HEK293 (cell line): ENCODE results near the gene CAPN12.

Source experiments
- EGR2 ChIP-seq: fragments of 450-650 bp; formaldehyde crosslinking; IDR thresholded peaks from 2 replicates; pipeline ENCODE4 v1.5.1; 2016; ENCODE audit warnings: low read depth, missing biosample characterization, missing genetic modification characterization
- FEZF1 ChIP-seq: fragments of 450-650 bp; formaldehyde crosslinking; IDR thresholded peaks from 2 replicates; pipeline ENCODE4 v1.5.1; 2016; ENCODE audit warnings: missing biosample characterization, missing genetic modification characterization
- GLI4 ChIP-seq: fragments of 450-650 bp; formaldehyde crosslinking; IDR thresholded peaks from 2 replicates; pipeline ENCODE4 v1.5.1; 2016; ENCODE audit warnings: missing biosample characterization, missing genetic modification characterization
- GLIS1 ChIP-seq: fragments of 450-650 bp; formaldehyde crosslinking; IDR thresholded peaks from 2 replicates; pipeline ENCODE4 v1.5.1; 2016; ENCODE audit warnings: missing biosample characterization, missing genetic modification characterization
- GLIS2 ChIP-seq: fragments of 450-650 bp; formaldehyde crosslinking; IDR thresholded peaks from 2 replicates; pipeline ENCODE4 v1.5.1; 2016; ENCODE audit warnings: missing biosample characterization, missing genetic modification characterization
- KLF1 ChIP-seq: fragments of 450-650 bp; formaldehyde crosslinking; IDR thresholded peaks from 2 replicates; pipeline ENCODE4 v1.5.1; 2016; ENCODE audit warnings: missing biosample characterization, missing genetic modification characterization
- SCRT1 ChIP-seq: fragments of 450-650 bp; formaldehyde crosslinking; IDR thresholded peaks from 2 replicates; pipeline ENCODE4 v1.5.1; 2016; ENCODE audit warnings: missing biosample characterization, missing genetic modification characterization, borderline replicate concordance
- TRIM28 ChIP-seq: IDR thresholded peaks from 2 replicates; pipeline ENCODE4 v1.6.1; 2011; ENCODE audit warnings: low read length, control low read depth, borderline replicate concordance
- ZBTB1 ChIP-seq: fragments of 450-650 bp; formaldehyde crosslinking; IDR thresholded peaks from 2 replicates; pipeline ENCODE4 v1.5.1; 2016; ENCODE audit warnings: missing biosample characterization, missing genetic modification characterization
- ZBTB17 ChIP-seq: fragments of 450-650 bp; formaldehyde crosslinking; IDR thresholded peaks from 2 replicates; pipeline ENCODE4 v1.5.1; 2016; ENCODE audit warnings: missing biosample characterization, missing genetic modification characterization
- ZBTB26 ChIP-seq: fragments of 450-650 bp; formaldehyde crosslinking; optimal IDR thresholded peaks from 2 replicates; pipeline ENCODE3; 2016; ENCODE audit warnings: missing biosample characterization, mild to moderate bottlenecking, missing genetic modification characterization
- ZEB2 ChIP-seq: fragments of 450-650 bp; formaldehyde crosslinking; IDR thresholded peaks from 2 replicates; pipeline ENCODE4 v1.5.1; 2016; ENCODE audit warnings: missing biosample characterization, missing genetic modification characterization
- ZFP3 ChIP-seq: fragments of 450-650 bp; formaldehyde crosslinking; IDR thresholded peaks from 2 replicates; pipeline ENCODE4 v1.5.1; 2016; ENCODE audit warnings: low read depth, missing biosample characterization, missing genetic modification characterization
- ZNF10 ChIP-seq: fragments of 450-650 bp; formaldehyde crosslinking; IDR thresholded peaks from 2 replicates; pipeline ENCODE4 v1.5.1; 2017; ENCODE audit warnings: missing biosample characterization, missing genetic modification characterization
- ZNF140 ChIP-seq: fragments of 450-650 bp; formaldehyde crosslinking; IDR thresholded peaks from 2 replicates; pipeline ENCODE4 v1.5.1; 2016; ENCODE audit warnings: missing biosample characterization, missing genetic modification characterization
- ZNF169 ChIP-seq: fragments of 450-650 bp; formaldehyde crosslinking; IDR thresholded peaks from 2 replicates; pipeline ENCODE4 v1.5.1; 2016; ENCODE audit warnings: missing biosample characterization, missing genetic modification characterization
- ZNF175 ChIP-seq: fragments of 450-650 bp; formaldehyde crosslinking; IDR thresholded peaks from 2 replicates; pipeline ENCODE4 v1.5.1; 2016; ENCODE audit warnings: missing biosample characterization, missing genetic modification characterization
- ZNF23 ChIP-seq: fragments of 450-650 bp; formaldehyde crosslinking; IDR thresholded peaks from 2 replicates; pipeline ENCODE4 v1.5.1; 2016; ENCODE audit warnings: missing biosample characterization, missing genetic modification characterization, borderline replicate concordance
- ZNF341 ChIP-seq: fragments of 450-650 bp; formaldehyde crosslinking; IDR thresholded peaks from 2 replicates; pipeline ENCODE4; 2016; ENCODE audit warnings: low read depth, missing biosample characterization, missing genetic modification characterization
- ZNF362 ChIP-seq: fragments of 450-650 bp; formaldehyde crosslinking; IDR thresholded peaks from 2 replicates; pipeline ENCODE4 v1.5.1; 2016; ENCODE audit warnings: missing biosample characterization, missing genetic modification characterization
- ZNF391 ChIP-seq: fragments of 450-650 bp; formaldehyde crosslinking; IDR thresholded peaks from 2 replicates; pipeline ENCODE4 v1.5.1; 2016; ENCODE audit warnings: low read depth, missing biosample characterization, missing genetic modification characterization, borderline replicate concordance
- ZNF404 ChIP-seq: fragments of 450-650 bp; formaldehyde crosslinking; IDR thresholded peaks from 2 replicates; pipeline ENCODE4 v1.5.1; 2017; ENCODE audit warnings: missing biosample characterization, missing genetic modification characterization
- ZNF488 ChIP-seq: fragments of 450-650 bp; formaldehyde crosslinking; IDR thresholded peaks from 2 replicates; pipeline ENCODE4 v1.5.1; 2016; ENCODE audit warnings: missing biosample characterization, missing genetic modification characterization
- ZNF510 ChIP-seq: fragments of 450-650 bp; formaldehyde crosslinking; IDR thresholded peaks from 2 replicates; pipeline ENCODE4 v1.5.1; 2018; ENCODE audit warnings: mild to moderate bottlenecking, missing genetic modification characterization, missing biosample characterization; ENCODE audit not compliant: insufficient replicate concordance
- ZNF514 ChIP-seq: fragments of 450-650 bp; formaldehyde crosslinking; IDR thresholded peaks from 2 replicates; pipeline ENCODE4 v1.5.1; 2016; ENCODE audit warnings: missing biosample characterization, missing genetic modification characterization
- ZNF548 ChIP-seq: fragments of 450-650 bp; formaldehyde crosslinking; IDR thresholded peaks from 2 replicates; pipeline ENCODE4 v1.5.1; 2016; ENCODE audit warnings: missing biosample characterization, missing genetic modification characterization
- ZNF660 ChIP-seq: fragments of 450-650 bp; IDR thresholded peaks from 2 replicates; pipeline ENCODE4 v1.5.1; 2018; ENCODE audit warnings: missing biosample characterization, mild to moderate bottlenecking, missing genetic modification characterization
- ZNF701 ChIP-seq: fragments of 450-650 bp; formaldehyde crosslinking; IDR thresholded peaks from 2 replicates; pipeline ENCODE4 v1.5.1; 2016; ENCODE audit warnings: missing biosample characterization, missing genetic modification characterization
- ZNF707 ChIP-seq: fragments of 450-650 bp; formaldehyde crosslinking; IDR thresholded peaks from 2 replicates; pipeline ENCODE4 v1.5.1; 2016; ENCODE audit warnings: missing biosample characterization, missing genetic modification characterization
- ZNF768 ChIP-seq: fragments of 450-650 bp; formaldehyde crosslinking; IDR thresholded peaks from 2 replicates; pipeline ENCODE4 v1.5.1; 2018; ENCODE audit warnings: missing biosample characterization, mild to moderate bottlenecking, missing genetic modification characterization
- ZNF843 ChIP-seq: fragments of 450-650 bp; formaldehyde crosslinking; IDR thresholded peaks from 2 replicates; pipeline ENCODE4 v1.5.1; 2016; ENCODE audit warnings: missing biosample characterization, missing genetic modification characterization
- ZSCAN5A ChIP-seq: fragments of 450-650 bp; formaldehyde crosslinking; IDR thresholded peaks from 2 replicates; pipeline ENCODE4 v1.5.1; 2016; ENCODE audit warnings: missing biosample characterization, missing genetic modification characterization
- ZXDB ChIP-seq: fragments of 450-650 bp; formaldehyde crosslinking; IDR thresholded peaks from 2 replicates; pipeline ENCODE4 v1.5.1; 2016; ENCODE audit warnings: missing biosample characterization, missing genetic modification characterization
- TF ChIP-seq, protein P1 (sequence below): fragments of 450-650 bp; formaldehyde crosslinking; IDR thresholded peaks from 2 replicates; pipeline ENCODE4 v1.5.1; 2016; ENCODE audit warnings: missing biosample characterization, missing genetic modification characterization
- TF ChIP-seq, protein P2 (sequence below): fragments of 450-650 bp; formaldehyde crosslinking; IDR thresholded peaks from 2 replicates; pipeline ENCODE4 v1.5.1; 2016; ENCODE audit warnings: missing biosample characterization, missing genetic modification characterization

Gene CAPN12

DNA sequence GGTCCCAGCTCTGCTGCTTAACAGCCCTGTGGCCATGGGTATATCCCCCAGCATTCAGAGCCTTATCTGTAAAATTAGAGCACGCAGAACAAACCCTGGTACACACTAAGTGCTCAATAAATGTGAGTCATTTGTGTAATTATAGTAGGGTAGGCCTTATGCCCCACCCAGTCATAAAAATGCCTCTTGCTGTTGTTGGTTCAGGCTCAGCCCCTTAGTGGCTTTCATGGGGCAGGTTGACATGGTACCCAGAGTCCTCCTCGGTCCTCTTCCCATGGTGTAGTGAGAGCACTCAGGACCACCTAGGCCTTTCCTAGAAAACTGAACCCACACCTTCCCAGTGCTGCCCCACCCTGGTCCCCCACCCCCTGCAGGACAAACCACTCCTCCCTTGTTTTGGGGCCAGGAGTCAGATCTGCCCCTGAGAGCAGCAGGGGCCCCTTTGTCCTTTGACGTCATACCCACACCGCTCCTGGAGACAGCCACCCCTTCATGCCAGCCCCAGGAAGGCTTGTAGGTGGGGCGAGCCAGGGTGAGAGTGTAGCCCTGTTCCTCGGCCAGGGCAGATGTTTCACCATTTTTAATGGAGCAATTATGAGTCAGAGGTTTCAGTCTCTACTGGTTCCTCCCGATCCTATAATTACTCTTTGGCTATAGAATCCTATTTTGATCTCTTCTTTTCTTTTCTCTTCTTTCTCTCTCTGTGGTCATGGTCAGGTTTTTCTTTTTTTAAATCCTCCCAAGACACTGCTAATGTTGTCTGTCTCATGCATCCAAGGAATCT is 60.0 kb downstream of the CAPN12 start (continued):
- peak; percentile 95 for TF ChIP-seq GLIS1 (tag by site-specific recombination)
- TF ChIP-seq ZNF23 (tag by site-specific recombination) = no peak
- TF ChIP-seq, protein P1, sequence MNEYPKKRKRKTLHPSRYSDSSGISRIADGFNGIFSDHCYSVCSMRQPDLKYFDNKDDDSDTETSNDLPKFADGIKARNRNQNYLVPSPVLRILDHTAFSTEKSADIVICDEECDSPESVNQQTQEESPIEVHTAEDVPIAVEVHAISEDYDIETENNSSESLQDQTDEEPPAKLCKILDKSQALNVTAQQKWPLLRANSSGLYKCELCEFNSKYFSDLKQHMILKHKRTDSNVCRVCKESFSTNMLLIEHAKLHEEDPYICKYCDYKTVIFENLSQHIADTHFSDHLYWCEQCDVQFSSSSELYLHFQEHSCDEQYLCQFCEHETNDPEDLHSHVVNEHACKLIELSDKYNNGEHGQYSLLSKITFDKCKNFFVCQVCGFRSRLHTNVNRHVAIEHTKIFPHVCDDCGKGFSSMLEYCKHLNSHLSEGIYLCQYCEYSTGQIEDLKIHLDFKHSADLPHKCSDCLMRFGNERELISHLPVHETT (tag by site-specific recombination) = peak; percentile 56
- 0 out of 2 replicates have a peak, but pooled peaks have one; percentile 42 for TF ChIP-seq ZBTB1
- TF ChIP-seq ZNF510 = no peak
- TF ChIP-seq ZXDB (tag by site-specific recombination) = peak; percentile 100
- TF ChIP-seq GLI4 = no peak
- TF ChIP-seq ZBTB17 (tag by site-specific recombination) = peak; percentile 91
- no peak for TF ChIP-seq ZNF514 (tag by site-specific recombination)
- no peak for TF ChIP-seq ZNF701 (tag by site-specific recombination)
- peak; percentile 99 for TF ChIP-seq FEZF1 (tag by site-specific recombination)
- no peak for TF ChIP-seq ZNF768
- no peak for TF ChIP-seq ZNF488 (tag by site-specific recombination)
- TF ChIP-seq ZNF391 (tag by site-specific recombination) = peak; percentile 59; the same call in 1 of the 2 replicates
- TF ChIP-seq ZFP3 (tag by site-specific recombination) = 0 out of 2 replicates have a peak, but pooled peaks have one; percentile 7
- no peak for TF ChIP-seq ZNF175 (tag by site-specific recombination)
- TF ChIP-seq, protein P2, sequence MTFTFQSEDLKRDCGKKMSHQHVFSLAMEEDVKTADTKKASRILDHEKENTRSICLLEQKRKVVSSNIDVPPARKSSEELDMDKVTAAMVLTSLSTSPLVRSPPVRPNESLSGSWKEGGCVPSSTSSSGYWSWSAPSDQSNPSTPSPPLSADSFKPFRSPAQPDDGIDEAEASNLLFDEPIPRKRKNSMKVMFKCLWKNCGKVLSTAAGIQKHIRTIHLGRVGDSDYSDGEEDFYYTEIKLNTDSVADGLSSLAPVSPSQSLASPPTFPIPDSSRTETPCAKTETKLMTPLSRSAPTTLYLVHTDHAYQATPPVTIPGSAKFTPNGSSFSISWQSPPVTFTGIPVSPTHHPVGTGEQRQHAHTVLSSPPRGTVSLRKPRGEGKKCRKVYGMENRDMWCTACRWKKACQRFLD = no peak
- peak; percentile 100 for TF ChIP-seq KLF1 (tag by site-specific recombination)
- no peak for TF ChIP-seq ZNF707 (tag by site-specific recombination)
- TF ChIP-seq SCRT1 (tag by site-specific recombination) = 0 out of 2 replicates have a peak, but pooled peaks have one; percentile 6
- no peak for TF ChIP-seq ZNF169
- no peak for TF ChIP-seq ZNF362 (tag by site-specific recombination)
- peak; percentile 97 for TF ChIP-seq GLIS2
- peak; percentile 26 for TF ChIP-seq ZEB2 (tag by site-specific recombination)
- TF ChIP-seq TRIM28 = peak; percentile 50; the same call in 1 of the 2 replicates
- no peak; the same call in 1 of the 2 replicates for TF ChIP-seq ZNF548
- TF ChIP-seq ZNF10 (tag by site-specific recombination) = peak; percentile 81
- no peak for TF ChIP-seq ZNF404
- TF ChIP-seq ZBTB26 (tag by site-specific recombination) = no peak
- no peak; the same call in 1 of the 2 replicates for TF ChIP-seq ZSCAN5A (tag by site-specific recombination)
- TF ChIP-seq ZNF843 (tag by site-specific recombination) = peak; percentile 83
- TF ChIP-seq ZNF660 (tag by site-specific recombination) = peak; percentile 64
- no peak for TF ChIP-seq ZNF140
- peak; percentile 69 for TF ChIP-seq ZNF341 (tag by site-specific recombination)
- no peak for TF ChIP-seq EGR2 (tag by site-specific recombination)
